SIG-M5 treated with dmso at 0.1 percent for 504 hours (cell line): Measurements from ENCODE around the gene ENTPD3.

Source experiments
- DNase-seq: peaks from one replicate; lab custom pipeline; 2025; ENCODE audit not compliant: unreplicated experiment; lab: John Stamatoyannopoulos, UW

ENTPD3 gene

GRCh38 chr3:40387001-40387894 lies at the start of gene ENTPD3:
Gene ENTPD3 (plus strand): TSS chr3:40387184. CDS start chr3:40388058, 874 bp downstream.
- no peak for DNase-seq

GRCh38 chr3:40339871-40340270 lies 47.1 kb upstream of the ENTPD3 start:
- DNase-seq = no peak

- no peak for DNase-seq
Observed at GRCh38 chr3:40340541-40341170, 46.3 kb upstream of the ENTPD3 start.

GRCh38 chr3:40341671-40342070 lies 45.3 kb upstream of the ENTPD3 start:
- DNase-seq = no peak

GRCh38 chr3:40350529-40350928 lies 36.5 kb upstream of the ENTPD3 start:
- DNase-seq = no peak

- no peak for DNase-seq
Observed at GRCh38 chr3:40355410-40355809, 31.6 kb upstream of the ENTPD3 start.

- no peak for DNase-seq
Observed at GRCh38 chr3:40358454-40358853, 28.5 kb upstream of the ENTPD3 start.

GRCh38 chr3:40363674-40364073 lies 23.3 kb upstream of the ENTPD3 start:
- no peak for DNase-seq

- no peak for DNase-seq
Observed at GRCh38 chr3:40366203-40367162, 20.5 kb upstream of the ENTPD3 start.

- DNase-seq = no peak
Observed at GRCh38 chr3:40369716-40370115, 17.3 kb upstream of the ENTPD3 start.

GRCh38 chr3:40377822-40378221 lies 9.2 kb upstream of the ENTPD3 start:
- DNase-seq = no peak

GRCh38 chr3:40379674-40380306 lies 7.2 kb upstream of the ENTPD3 start:
- no peak for DNase-seq

GRCh38 chr3:40381904-40382616 lies 4.9 kb upstream of the ENTPD3 start:
- no peak for DNase-seq

- DNase-seq = no peak
Observed at GRCh38 chr3:40382617-40382979, 4.4 kb upstream of the ENTPD3 start.

GRCh38 chr3:40386213-40386612 lies 771 bp upstream of the ENTPD3 start:
- no peak for DNase-seq

- DNase-seq = no peak
Observed at GRCh38 chr3:40387895-40388254, 891 bp downstream of the ENTPD3 start.

GRCh38 chr3:40396406-40396805 lies 9.4 kb downstream of the ENTPD3 start:
- DNase-seq = no peak

- DNase-seq = no peak
Observed at GRCh38 chr3:40397129-40397528, 10.1 kb downstream of the ENTPD3 start.

- DNase-seq = no peak
Observed at GRCh38 chr3:40397912-40398311, 10.9 kb downstream of the ENTPD3 start.

GRCh38 chr3:40398346-40398745 lies 11.4 kb downstream of the ENTPD3 start:
- no peak for DNase-seq
